Measurements from ENCODE around the gene SORCS2.

GRCh38 chr4:7552466-7552865, 360.1 kb downstream of the SORCS2 start:
- TF ChIP-seq POLR2AphosphoS5 (IDR thresholded peaks at IDR 0.05): no peak
- no peak for TF ChIP-seq CTCF (IDR thresholded peaks at IDR 0.05; ENCODE audit: poor library complexity, severe bottlenecking)
- TF ChIP-seq EZH2 (IDR thresholded peaks at IDR 0.05; ENCODE audit: borderline replicate concordance, insufficient read depth, low read length, poor library complexity, severe bottlenecking): no peak
- TF ChIP-seq EP300 (conservative IDR thresholded peaks at IDR 0.05; ENCODE audit: poor library complexity, severe bottlenecking): no peak

All from neural cell (in vitro differentiated cells).